ENCODE data around the gene NPC2.

GRCh38 chr14:74434294-74434693, 58.8 kb downstream of the NPC2 start:
- no peak for TF ChIP-seq BHLHE40 (IDR thresholded peaks at IDR 0.05; ENCODE audit: borderline replicate concordance)
- TF ChIP-seq FOXA1 (IDR thresholded peaks at IDR 0.05), result no peak
- no peak for TF ChIP-seq SUZ12 (IDR thresholded peaks at IDR 0.05)
- TF ChIP-seq ELF4 (IDR thresholded peaks at IDR 0.05), result no peak
- TF ChIP-seq NFRKB (IDR thresholded peaks at IDR 0.05), result no peak
- TF ChIP-seq HDGF (IDR thresholded peaks at IDR 0.05; ENCODE audit: borderline replicate concordance), result no peak
- TF ChIP-seq CTBP1 (IDR thresholded peaks at IDR 0.05; ENCODE audit: borderline replicate concordance), result no peak
- no peak for TF ChIP-seq FOXM1 (IDR thresholded peaks at IDR 0.05; ENCODE audit: borderline replicate concordance)
- no peak for TF ChIP-seq TARDBP (IDR thresholded peaks at IDR 0.05)
- TF ChIP-seq LEF1 (IDR thresholded peaks at IDR 0.05; ENCODE audit: borderline replicate concordance), result no peak
- no peak for TF ChIP-seq SP1 (IDR thresholded peaks at IDR 0.05)
- no peak for TF ChIP-seq ZNF384 (IDR thresholded peaks at IDR 0.05)

Measured in HEK293T (cell line).